ENCODE data around the gene FOXO6.

DNA sequence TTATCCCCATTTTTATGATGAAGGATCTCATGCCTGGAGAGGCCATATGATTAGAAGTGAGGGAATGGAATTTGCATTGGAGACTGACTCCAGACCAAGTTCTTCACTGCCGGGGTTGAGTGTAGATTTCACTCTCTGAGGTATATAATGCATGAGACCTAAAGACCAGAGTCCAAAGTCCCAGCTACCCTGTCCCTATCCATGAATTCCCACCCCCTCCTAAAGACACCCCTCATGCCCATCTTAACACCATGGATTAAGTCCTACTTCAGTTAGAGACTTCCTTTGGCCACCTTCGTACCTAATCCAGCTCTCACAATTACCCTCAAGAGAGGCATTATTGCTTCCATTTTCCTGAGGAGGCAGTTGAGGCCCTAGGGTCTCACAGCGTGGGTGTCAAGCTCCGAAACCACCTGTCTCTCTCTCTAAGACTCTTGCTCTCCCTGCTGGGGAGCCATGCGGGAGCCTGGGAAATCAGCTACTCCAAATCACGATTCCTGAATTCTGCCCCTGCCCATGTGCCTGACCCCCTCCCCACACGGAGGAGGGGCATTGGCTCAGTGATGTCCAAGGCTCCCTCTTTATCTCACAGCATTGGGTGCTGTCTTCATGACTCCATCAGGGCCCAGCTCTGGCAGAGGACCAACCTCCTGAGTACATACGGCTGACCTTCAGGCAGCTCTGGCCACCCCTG lies 11.7 kb upstream of the FOXO6 start:
- TF ChIP-seq ZNF121 (CRISPR knock-in tag; conservative IDR thresholded peaks at IDR 0.05) = no peak
- no peak for TF ChIP-seq TARDBP (IDR thresholded peaks at IDR 0.05)
- no peak for TF ChIP-seq RBM25 (IDR thresholded peaks at IDR 0.05; ENCODE audit: low read depth, low read length, severe bottlenecking)
- TF ChIP-seq CEBPB (tag; IDR thresholded peaks at IDR 0.05) = no peak
- TF ChIP-seq POLR2A (conservative IDR thresholded peaks at IDR 0.05) = no peak

All from K562 (cell line).